IPS-NIHi11 (cell line): ENCODE measurements around the gene SRP9.

ENCODE experiments used
- DNase-seq: peaks from one replicate; pipeline ENCODE4 v3.0.0; 2012; ENCODE audit warnings: mixed read lengths, low spot score

SRP9 gene, protein sequence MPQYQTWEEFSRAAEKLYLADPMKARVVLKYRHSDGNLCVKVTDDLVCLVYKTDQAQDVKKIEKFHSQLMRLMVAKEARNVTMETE

DNA sequence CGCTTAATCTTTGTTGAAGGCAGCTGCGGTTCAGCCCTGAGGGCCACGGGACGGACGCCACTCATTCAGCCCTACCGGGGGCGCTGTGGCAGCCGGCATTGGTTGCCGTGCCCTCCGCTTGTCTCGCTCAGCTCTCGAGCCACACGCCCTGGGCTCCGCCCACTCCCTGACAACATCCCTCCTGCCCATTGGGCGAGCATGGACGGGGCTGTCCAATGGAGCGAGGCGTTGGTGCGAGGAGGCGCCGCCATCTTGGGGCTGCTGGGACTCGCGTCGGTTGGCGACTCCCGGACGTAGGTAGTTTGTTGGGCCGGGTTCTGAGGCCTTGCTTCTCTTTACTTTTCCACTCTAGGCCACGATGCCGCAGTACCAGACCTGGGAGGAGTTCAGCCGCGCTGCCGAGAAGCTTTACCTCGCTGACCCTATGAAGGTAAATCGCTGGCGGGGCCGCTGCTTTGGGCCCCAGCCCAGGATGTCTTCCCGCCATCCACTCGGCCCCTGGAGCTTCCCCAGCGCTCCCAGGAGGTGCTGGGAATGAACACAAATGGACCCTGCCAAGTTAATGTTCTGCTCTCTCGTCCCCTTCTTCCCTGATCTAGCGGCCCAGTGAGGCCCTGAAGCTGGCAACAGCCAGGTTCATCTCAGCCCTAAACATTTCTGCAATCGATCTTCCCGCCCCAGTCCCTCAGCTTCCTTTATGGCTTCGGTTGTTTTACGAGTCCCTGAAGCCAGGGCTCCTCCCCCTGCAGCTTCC, at the start of gene SRP9:
Gene SRP9 (plus strand): TSS at position 244 of the 754 bp plus-strand sequence. CDS start 115 bp downstream, at position 359.
- DNase-seq: peak; percentile 93

DNA sequence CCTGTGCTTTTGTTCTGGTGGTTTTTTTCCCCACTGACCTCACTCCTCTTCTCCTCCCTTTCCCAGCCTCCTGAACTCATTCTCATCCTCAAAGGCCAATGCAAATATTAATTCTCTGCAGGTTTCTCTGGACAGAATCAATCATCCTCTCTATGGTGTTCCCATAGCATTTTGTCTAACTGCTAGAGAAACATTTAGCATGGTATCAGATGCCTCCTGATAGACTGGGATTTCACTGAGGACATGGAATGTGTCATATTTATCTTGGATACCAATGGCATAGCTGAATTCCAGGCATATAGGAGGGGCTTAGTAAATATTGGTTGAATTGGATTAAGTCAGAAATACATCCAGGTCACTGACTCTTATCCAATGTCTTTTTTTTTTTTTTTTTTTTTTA, 46.1 kb upstream of the SRP9 start:
- no peak for DNase-seq

DNA sequence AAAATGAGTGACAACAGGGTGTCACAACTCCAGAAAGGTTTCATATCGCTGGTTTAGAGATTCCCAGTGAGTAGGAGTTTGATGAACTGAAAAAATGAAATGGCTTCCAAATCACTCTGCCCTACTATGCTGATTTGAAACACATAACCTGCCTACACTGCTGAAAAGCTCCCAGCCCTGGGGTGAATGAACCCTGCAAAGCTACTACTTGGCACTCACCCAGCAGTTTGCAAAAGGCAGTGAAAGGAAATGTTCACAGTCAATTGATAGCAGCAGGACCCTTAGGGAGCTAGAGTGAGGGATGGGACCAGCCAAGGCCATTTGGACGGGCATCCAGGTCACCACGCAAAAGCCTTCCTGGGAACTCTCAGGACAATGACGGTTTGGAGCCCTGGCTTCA, 44.4 kb upstream of the SRP9 start:
- DNase-seq: no peak

DNA sequence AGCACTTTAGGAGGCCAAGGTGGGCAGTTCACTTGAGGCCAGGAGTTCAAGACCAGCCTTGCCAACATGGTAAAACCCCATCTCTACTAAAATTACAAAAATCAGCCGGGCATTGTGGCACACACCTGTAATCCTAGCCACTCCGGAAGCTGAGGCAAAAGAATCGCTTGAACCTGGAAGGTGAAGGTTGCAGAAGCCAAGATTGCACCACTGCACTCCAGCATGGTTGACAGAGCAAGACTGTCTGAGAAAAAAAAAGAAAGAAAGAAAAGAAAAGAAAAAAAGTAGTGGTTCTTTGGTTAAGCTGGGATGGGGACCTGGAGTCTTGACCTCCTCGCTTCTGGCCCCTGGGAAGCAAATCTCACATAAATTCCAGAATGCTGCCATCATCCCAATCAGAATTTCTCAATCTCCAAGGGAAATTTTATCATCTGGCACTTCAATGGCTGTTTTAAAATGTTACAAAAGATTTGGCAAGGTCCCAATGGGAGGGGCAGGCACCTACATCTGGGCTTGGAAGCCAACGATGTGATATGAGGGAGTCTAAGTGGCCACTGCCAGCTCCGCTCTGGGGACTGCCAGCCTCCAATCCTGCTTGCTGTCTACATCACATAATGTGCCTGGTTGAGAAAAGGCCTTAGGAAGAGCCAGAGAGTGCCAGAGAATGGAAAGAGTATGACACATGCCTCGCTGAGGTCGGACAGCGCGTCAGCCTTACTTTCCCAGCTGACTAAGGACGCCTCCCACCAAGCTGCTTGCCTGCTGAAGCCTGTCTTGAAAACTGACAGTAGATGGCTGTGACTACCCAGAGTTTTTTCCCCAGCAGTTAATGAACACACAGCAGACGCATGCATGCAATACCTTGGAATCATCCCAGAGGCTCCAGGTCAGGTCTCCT, 42.1 kb upstream of the SRP9 start:
- peak; percentile 28 for DNase-seq

DNA sequence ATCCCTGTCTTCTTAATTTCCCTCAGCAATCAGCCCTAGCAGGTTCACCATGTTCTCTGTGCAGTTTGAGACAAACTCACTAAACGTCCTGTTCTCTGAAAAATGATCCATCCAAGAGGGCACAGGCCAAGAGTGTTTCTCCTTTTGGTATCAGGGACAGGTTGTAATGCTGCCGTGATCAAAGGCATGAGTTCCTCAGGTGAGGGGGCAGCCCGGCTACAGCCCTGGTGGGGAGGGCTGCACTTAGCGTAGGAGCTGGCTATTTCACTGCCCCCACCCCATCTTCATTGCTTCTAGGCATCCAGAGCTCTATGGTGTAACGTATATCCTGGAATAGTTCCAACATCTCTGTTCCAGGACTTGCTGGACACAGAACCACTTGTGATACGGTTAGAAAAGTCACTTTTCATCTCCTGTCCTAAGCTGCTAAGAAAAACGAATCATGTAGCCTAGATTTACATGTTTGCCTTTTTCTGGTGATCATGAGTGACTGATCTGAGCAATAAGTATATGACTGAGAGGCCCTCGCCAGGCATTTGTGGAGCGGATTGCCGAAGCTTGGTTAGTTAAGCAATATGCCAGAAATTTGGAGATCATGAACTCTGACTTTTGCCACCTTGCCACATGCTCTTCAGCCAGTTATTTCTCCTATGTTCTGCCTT, 41.1 kb upstream of the SRP9 start:
- DNase-seq: no peak

DNA sequence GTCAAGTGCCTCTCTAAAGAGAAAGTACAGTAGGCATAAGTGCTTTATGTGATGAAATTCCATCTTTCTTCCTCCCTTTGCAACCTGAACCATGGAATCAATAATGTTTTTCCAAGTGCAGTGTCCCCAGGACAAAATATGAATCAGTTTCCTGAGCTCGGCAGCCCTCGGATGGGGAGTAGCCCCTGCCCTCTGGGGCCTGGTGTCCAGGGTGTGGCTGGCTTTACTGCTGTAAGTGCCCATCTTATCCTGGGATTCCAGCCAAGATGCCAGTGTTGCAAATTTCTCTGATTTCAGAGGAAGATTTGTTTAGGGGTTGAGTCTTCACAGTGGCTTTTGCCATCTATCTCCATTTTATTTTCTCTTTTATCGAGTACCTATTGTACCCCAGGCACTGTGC, 40.5 kb upstream of the SRP9 start:
- no peak for DNase-seq

DNA sequence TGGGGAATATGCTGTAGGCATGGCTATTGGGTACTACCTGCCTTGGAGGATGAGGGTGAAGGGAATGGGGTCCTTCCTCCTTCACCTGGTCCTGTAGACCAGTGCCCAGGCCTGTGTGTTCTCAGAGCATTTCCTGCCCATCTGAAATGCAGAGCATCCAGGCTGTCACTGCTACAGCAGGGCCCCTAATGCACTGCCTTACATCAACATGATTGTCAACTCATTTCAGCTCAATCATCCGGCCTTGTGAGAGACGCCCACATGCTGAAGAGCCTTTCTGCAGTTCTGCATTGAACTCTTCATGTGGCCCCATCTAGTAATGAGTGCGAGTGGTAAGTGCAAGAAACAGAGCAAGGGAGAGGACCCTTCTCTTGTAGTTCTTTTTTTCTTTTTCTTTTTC, 39.8 kb upstream of the SRP9 start:
- DNase-seq: no peak

DNA sequence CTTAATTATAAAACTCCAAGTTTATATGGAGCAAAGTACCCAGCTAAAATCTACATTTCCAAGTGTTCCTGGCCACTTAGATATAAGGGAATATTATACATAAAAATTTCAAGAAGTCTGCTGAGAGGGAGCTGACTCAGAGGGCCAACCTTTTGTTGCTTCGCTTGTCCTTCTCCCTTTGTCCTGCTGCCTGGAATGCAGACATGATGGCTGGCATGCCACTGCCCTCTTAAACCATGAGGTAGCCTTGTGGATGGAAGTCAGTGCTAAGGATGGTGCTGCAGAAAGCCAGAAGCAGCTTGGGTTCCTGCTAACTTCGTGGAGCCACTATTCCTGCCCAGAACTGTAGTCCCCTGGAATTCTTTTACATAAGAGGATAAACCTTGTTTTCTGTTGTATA, 38.9 kb upstream of the SRP9 start:
- DNase-seq: no peak

DNA sequence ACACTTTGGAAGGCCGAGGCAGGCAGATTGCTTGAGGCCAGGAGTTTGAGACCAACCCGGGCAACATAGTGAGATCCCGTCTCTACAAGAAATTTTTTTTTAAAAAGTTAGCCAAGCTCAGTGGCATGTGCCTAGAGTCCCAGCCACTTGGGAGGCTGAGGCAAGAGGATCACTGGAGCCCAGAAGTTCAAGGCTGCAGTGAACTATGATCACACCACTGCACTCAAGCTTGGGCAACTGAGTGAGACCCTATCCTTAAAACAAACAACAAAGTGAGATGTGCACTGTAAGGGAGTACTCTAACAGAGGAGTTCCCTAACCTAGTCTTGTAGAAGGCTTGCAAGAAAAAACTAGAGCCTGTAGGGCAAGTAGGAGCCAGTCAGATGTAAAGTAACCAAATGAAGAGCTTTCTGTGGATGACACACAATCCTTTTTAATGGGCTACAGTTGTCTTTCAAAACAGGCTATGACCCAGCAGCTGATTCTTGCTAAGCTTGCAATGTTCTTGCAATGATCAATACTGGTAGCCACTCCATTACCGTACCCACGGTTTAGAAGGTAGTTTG, 38.0 kb upstream of the SRP9 start:
- no peak for DNase-seq

DNA sequence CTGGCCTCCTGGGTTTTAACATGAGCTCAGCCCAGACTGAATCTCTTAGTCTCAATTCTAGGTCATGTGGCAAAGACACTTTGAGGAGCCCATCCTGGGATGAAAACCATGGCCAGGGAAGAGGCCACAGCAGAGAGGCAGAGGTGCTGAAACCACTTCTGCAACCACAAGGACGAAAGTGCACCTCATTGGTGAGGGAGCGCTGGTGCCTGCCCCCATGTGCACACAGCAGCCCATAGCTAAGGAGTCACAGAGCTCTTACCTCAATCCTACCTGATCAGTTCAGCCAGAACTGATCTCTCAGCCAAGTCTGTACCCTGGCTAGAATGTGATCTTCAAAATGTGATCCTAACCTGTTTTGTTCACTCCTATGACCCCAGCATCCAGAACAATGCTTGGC, 32.9 kb upstream of the SRP9 start:
- DNase-seq: no peak

DNA sequence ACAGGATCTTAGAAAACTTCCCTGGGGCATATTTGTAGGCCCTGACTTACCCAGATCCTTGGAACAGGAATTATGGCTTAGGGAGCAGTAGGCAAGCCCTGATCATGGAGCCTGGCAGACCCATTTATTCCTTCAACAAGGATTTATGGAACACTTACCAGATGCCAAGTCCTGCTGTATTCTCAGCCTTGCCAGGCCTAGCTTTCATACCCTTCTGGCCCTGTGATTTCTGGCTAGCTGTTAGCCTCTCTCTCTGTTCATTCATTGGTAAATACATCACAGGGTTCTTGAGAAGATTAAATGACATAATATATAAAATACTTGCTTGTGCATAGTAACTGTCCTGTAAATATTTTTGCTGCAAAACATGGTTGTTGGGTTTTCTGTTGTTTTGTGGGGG, 32.4 kb upstream of the SRP9 start:
- DNase-seq: no peak

DNA sequence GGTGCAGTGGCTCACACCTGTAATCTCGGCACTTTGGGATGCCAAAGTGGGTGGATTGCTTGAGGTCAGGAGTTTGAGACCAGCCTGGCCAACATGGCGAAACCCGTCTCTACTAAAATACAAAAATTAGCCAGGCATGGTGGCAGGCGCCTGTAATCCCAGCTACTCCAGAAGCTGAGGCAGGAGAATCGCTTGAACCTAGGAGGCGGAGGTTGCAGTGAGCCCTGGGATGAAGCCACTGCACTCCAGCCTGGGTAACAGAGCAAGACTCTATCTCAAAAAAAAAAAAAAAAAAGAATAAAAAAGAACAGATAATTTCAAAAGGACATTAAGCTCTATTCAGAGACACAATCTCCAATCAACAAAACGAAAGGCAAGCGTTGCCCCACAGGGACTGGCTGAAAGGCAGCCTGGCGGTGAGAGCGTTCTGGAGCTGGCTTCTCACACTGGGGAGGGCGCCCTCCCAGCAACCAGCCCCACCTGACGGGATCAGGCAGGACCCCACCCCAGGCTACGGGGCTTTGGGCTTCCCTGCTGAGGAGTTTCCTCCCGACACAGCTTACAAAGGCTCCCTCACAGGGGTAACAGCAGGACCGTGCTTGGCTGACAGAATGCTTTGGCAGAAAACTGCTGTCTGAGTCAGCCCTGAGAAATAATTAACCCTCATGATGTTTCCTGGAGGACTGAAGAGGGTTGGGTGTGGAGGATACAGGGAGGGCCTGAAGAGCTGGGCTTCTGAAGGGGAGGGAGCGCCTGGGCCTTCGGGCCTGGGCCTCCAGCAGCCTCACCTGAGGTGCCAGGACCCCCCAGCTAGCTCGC, 31.1 kb upstream of the SRP9 start:
- DNase-seq: peak; percentile 71

DNA sequence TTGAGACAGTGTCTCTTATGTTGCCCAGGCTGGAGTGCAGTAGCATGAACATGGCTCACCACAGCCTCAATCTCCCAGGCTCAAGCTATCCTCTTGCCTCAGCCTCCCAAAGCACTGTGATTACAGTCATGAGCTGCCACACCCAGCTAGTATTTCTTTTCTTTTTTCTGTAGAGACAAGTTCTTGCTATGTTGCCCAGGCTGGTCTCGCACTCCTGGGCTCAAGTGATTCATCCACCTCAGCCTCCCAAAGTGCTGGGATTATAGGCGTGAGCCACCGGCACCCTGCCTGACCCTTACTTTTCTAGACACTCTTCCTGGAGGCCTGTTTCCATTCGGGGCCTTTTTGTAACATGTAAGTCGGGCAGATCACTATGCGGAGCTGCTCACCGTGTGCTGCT, 30.1 kb upstream of the SRP9 start:
- DNase-seq: no peak

DNA sequence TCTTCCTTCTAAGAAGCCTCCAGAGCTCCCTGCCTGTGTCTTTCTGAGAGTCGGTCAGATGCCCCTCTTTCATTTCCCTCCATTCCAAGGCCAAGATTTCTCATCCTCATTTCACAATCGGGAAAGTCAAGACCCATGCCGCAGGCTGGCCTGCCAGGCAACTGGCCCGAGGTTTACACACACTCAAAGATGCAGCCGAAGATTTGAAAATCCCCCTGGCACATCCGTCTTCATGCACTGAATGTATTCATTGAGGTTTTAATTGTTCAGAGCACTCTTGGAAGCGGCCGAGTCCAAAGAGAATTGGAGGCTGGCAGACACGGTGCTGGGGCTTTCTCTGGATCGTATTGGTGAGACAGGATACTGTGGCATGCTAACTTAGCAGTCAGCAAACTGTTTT, 29.1 kb upstream of the SRP9 start:
- DNase-seq: no peak

DNA sequence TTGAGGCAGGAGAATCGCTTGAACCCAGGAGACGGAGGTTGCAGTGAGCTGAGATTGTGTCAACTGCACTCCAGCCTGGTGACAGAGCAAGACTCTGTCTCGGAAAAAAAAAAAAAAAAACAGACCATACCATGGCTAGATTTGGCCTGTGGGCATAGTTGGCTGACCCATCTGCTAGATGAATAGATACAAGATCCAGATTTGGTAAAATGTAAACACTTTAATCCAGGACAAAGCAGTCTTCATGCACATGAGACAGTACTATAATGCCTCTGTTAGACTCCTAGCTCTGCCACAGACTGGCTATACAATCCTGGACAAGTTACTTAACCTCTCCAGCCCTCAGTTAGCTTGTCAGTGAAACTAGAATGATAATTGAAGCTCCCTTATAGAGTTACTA, 27.9 kb upstream of the SRP9 start:
- no peak for DNase-seq

DNA sequence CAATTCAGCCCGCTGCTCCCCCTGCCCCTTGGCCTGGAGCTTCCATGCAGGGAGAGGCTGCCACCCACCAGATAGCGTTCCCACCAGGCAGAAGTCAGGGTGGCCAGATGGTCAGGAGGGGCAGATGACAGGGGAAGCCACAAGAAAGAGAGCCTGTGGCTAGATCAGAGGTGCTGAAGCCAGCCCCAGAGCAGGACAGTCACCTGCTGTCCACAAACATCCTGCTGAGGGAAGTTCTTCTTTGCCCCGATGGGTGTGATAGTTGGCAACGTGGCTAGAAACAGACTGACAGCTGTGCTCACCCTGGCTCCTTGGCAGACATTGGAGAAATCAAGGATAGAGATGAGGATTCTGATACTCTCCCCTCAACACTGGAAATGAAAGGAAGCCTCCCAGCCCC, 27.2 kb upstream of the SRP9 start:
- DNase-seq: no peak

DNA sequence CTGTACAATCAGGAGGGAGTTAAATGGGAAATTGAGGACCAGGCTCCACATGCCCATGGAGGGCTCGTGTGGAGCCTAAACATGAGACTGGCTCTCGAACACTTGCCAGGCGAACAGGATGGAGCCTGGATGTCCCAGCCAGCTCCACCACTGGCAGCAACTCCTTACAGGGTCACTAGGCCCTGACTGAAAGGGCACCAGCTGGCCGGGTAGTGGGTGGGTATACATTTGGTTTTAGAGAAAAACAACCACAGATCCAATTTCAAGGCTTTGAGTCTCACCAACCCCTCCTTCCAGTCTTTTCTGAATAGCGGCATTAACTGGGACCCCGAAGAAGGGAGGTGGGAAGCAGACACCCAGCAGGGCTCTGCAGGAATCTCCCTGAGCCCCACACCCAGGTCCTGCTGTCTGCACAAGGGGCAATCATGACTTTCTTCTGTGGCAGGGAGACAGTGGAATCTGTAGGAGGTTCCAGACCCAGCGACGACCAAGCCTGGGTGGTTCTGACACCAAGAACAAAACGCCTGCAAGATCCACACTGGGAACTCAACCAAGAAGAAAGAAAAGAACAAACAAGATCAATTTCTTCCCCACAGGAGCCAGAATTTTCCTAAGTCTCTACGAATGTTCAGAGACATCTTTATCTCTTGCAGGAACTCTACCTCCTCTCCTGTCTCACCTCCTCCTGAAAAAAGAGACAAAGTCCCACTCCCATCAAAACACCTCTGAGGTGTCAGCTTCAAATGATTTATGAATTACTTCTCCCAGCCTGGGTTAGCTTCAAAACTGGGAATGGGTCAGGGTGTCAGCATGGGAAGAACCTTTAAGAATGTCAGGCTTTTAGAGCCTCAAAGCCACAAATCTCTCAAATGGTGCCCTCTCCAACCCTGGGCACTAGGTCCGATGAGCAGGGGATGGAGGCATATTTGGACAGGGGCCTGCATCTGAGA, 26.5 kb upstream of the SRP9 start:
- DNase-seq: no peak

DNA sequence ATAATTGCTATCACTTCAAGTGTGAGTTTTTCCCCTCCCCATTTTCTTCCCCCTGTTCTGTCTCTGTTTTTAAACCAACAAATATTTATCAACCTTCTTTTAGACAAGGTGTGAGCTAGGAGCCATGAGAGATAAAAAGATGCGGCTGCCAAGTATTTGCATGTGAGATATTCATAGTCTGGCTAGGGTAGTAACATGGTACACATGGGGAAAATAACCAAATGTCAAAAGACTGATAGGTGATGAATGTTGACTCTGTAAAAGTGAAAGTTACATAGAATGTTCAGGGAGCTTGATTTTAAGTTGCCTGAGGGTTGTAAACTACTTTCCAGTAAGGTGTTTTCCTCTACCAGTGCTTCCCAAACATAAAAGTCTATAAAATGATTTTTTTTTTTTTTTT, 25.4 kb upstream of the SRP9 start:
- DNase-seq: no peak

DNA sequence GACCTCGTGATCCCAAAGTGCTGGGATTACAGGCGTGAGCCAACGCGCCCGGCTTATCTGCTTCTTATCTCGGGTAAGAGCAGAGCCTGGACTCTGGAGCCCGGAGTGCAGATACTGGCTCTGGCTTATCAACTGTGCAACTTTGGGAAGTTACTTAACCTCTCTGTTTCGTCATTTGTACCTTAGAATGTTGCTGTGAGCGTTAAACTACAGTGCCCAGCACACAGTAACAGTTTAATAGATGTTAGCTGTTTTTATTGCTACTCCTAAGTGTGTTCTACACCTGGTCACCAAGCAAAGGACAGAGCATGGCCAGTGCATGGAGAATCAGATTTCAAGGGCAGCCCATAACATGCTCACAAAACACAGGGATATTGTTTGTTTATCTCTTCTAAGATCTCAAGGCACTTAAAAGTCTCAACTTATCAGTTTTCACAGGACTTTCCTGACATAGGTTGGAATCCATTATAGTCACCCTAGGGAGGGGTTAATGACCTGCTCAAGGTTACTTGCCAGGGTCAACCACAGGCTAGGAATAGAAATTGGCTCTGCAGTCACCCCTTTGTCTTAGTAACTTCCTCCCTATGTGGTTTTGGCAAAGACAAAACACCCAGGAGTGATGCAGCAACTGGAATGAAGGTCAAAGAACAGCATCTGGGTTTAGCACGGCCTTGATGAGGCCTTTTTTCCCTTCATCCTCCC, 22.5 kb upstream of the SRP9 start:
- no peak for DNase-seq
